HG03521 (cell line): ENCODE data around the gene INF2.

Experiments
- ATAC-seq: cut with Tn5 transposase; IDR thresholded peaks from one replicate; pipeline ENCODE4 v1.9.1; 2021; ENCODE audit warnings: mild to moderate bottlenecking, moderate library complexity; ENCODE audit not compliant: unreplicated experiment

The INF2 gene

DNA sequence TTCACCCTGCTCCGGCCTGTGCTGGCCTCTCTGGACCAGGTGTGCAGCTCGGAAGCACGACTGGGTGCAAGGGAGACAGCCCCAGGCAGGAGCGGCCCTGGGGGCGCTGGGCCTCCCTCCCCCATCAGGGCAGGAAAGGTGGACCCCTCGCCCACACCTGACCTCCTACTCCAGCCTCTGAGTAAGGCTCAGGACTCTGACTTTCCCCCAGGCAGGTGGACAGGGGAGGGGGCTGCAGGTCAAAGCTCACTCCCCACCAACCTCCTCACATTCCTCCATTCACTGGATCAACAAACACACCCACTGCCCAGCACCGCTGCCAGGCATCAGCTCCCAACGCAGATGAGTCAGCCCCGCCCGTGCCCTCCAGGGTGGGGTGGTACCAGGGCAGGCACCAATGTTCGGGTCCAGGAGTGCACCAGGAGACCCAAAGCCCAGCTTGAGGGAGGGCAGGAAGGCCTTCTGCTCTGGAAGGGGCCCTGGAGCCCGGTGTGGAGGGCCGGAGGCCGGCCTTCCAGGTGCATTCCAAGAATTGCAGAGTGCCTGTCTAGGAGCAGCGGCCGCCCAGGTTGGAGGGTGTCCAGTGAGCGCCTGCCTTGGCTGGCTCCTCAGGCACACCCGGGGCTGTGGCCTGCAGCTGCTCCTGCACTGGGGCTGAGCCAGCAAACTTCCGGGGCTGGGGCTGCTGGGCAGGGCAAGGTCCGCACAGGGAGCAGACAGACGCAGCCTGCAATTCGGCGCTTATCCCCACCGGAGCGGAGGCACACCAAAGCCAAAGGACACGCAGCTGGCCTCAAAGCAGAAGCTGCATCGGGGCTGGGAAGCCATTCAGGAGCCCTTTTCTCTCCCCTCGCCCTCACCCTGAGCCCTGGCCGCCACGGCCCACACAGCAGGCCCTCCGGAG lies 1.6 kb upstream of the INF2 start:
- ATAC-seq: no peak

DNA sequence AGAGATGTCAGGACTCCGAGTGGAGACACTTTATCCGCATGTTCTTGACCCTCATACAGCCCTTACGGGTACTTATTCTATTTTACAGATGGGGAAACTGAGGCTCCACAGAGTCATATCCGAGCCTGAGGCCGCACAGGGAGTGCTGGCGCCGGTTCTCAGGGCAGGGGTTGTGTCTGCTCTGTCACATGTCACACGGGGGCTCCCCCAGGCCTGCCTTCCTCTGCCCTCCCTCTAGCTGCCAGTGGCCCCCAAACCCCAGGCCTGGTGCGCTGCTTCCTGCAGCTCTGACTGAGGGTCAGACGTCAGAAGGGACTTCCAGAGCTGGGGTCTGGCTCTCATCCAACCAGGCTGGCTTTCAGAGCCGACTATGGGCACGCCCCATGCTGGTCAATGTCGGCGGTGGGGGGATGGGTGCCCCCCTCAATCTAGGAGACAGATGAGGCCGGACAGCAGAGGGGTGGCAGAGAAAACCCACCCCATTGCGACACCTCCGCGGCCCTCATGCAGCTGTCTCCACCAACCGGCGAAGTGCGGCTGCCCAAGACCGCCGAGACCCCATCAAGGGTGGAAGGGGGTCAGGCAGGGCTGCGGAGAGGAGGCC lies 811 bp upstream of the INF2 start:
- no peak for ATAC-seq

DNA sequence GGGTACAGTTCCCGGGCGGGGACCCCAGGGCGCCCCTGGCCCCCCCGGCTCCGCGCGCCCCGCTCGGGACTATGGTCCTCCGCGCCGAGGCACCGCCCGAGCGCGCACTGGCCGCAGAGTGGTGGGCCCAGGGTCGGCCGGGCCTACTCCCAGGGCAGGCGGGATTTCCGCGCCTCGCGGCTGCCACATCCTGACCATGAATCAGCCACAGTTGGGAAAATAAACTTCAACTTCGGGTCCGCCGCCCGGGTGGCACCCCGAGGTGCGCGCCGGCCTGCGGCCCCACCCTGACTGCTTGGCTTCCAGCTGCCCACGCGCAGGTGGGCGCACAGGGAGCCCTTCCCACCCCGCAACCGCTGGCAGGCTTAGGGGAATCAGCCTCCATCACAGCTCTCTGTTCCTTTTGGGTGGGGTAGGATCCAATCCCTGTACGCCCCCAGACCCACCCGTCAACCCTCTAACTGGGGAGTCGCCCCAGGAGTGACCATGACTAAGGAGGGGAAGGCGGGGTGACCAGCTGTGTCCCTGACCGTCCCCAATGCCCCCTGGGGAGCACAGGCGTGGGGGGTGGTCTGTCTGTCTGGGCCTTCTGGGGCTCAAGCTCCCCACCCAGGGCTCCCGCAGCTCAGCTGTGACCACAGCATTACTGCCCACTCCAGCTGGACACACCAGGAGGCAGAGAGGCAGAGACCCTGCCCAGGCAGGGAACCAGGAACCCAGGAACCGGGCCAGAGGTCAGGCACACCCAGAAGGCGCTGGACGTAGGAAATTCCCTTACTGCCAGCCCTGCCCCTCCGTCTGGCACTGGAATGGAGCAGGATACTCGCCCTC lies 678 bp downstream of the INF2 start:
- no peak for ATAC-seq

DNA sequence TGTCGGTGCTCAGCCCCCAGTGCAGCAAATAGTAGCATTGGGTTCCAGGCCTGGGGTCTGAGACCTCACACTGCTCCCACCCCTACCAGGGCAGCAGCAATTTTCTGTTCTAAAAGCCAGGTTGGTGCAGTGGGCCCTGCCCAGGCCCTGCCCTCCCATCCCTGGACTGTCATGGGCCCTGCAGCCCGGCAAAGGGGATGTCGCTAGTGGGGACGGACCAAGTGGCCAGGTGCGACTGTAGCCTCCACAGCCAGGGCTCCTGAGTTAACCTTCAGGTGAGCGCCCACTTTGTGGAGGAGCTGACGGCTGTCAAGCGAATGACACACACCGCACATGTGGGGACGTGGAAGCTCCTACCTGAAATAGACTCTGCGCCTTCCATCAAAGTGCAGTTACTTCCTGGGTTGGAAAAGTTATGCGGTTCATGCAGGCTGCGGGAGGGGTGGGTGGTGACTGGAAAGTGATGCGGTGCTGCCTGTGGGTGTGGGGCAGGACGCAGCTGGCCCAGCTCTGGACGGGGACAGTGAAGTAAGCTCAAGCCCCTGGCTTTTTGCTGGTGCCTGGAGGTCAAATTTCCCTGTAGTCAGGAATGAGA lies 1.5 kb downstream of the INF2 start:
- ATAC-seq: no peak

DNA sequence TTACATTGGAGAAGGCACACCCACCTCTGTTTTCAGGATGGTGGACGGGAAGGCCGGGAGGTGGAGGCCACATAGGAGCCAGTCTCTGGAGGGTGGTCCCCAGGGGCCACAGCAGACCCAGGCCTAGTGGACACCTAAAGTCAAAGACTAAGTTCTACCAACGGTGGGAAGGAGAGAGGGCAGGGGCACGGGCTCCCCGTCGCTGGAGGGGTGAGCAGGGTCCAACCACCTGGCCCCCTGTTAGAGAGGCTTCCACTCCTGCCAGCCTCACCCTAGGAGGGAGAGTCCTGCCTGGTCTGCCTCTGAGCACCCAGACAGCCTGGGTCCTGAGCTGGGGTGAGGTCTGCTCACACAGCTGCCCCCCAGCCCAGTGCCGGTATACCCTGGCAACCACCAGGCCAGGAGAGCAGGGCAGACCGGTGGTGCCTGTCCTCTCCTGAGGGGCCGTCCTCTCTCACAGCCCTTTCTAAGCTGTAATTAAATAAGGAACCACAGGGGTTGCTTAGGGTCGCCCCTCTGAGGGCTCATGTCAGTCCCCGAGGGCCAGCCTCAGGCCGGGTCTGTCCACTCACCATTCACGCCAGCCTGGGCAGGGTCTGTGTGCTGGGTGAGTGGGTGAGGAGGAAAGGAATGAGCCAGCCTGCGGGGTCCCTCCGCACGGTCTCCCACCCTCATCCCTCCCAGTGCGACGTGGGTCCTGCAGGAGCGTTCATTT lies 2.3 kb downstream of the INF2 start:
- no peak for ATAC-seq

DNA sequence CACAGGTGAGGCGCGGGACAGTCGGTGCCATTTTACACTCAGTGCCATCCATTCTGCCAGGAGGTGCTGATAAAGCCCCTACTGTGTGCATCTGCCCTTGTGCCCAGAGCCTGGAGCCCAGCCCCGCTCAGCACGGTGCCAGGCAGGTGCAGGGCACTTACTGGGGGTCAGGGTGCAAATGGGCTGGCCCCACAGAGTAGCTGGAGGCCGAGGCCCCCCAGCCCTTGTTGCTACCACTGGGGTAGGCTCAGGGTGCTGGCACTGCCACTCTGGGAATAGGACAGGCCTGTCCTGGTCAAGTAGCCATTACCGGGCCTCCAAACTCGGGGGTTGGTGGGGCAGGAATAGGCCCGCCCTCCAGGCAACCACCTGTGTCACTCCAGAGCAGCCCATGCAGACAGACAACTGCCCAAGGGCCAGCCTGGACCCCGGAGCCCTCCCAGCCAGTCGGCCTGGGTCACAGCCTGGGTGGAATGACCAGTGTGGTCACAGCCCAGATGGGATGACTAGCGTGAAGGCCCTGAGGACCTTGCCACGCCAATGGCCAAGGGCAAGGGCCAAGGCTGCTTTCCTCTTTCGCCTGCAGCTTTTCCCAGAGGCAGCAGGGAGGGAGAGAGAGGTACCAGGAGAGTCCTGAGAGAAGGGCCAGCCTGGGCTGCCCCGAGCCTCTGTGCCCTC lies 3.0 kb downstream of the INF2 start:
- no peak for ATAC-seq

DNA sequence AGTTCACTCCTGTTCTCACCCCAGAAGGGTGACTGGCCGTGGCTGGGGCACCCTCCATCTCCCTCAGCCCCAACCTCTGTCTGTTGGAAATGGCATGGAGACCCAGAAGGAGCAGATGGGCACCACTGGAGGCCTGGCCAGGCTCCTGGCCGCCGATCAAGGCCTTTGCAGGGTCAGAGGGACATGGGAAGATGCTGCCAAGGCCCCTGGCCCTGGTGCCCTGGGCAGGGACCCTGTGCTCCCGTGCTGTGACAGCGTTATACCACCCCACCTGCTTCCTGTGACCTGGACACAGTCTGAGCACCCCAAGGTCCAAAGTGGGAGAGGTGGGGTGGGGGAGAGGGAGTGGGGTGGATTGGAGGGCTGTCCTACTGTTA lies 3.5 kb downstream of the INF2 start:
- ATAC-seq: no peak

DNA sequence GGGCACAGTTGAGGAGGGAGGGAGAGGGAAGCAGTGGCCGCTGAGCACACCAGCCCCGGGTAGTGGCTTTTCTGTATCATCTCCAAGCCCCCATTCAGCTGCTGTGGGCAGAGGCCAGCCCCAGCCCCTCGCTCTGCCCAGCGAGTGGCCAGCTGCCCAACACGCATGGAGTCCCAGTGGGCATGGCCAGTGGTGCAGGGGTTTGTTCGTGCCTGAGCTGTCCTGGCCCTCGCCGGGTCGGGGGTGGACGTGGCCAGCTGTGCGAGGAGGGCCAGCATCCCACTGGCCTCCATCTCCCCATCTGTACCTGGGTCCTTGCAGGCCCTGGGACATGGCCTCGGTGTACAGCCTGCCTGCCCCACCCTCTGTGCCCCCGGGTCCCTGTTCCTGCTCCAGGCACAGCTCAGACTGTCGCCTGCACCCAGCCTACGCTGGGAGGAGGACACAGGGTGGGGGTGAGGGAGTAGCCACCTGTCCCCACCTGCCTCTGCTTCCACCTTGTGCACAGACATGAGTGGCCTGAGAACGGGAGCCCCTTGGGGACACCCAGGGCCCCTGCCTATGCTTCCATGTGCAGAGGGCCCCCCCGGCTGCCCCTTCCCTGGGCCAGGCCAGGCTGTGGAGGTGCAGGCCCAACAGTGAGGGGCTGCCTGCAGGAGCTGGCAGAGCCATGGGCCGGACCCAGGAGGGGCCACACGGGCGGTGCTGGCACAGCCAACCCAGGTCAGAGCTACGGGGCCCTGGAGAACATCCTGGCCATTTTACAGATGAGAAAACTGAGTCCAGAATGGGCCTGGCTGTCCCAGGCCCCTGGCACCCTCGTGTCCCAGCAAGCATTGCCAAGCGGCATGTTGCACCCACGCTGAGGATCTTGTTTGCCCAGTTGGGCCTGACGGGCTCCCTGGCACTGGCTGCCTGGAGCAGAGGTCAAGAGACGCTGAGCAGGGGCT lies 4.3 kb downstream of the INF2 start:
- no peak for ATAC-seq

DNA sequence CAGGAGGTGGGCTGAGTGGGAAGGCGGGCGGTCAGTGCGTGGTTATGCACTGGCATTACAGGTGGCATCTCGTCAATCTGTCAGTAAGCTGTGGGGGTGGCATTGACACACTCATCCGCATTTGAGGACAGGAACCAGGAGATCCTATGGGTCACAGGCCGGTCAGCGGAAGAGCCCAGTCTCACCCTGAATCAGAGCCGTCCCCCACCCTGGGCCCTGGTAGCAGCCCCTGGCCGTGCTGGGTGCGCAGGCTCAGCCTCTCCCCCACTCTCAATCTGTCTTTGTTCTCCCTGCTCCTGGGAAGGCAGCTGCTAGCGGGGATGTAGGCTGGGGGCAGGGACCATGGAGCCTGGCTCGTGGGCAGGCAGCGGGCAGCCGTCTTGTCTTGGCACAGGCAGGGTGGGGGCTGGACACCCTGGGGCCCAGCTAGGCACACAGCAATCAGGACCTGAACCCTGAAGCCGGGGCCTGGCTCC lies 5.1 kb downstream of the INF2 start:
- ATAC-seq: no peak

DNA sequence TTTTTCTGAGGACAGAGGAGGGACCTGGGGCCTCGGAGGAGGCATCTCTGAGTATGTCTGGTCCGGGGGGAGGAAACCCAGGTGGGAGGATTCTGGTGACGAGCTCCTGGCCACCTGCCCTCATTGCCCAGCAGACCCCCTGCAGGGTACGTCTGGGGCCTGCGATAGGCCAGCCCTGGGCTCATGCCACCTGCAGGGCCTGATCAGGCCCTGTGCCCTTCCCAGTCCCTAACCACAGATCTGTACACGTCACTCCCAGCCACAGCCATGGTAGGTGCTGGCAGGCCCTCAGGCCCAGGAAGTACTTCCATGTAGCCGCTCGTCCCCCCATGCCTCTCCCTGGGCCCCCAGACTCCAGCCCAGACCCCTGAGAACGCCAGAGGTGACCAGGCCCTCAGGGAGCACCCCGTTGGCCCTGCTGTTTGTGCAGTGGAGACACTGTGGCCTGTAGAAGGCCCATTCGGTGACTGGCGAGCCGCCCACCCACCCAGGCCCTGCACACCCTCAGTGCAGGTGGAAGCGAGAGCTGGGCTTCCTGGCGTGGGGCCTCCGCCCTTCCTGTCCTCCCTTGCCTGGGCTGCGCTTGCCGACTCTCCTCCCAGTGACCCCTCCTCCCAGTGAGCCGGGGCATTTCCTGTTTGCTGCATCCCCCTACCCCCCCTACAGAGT lies 5.7 kb downstream of the INF2 start:
- ATAC-seq: no peak

DNA sequence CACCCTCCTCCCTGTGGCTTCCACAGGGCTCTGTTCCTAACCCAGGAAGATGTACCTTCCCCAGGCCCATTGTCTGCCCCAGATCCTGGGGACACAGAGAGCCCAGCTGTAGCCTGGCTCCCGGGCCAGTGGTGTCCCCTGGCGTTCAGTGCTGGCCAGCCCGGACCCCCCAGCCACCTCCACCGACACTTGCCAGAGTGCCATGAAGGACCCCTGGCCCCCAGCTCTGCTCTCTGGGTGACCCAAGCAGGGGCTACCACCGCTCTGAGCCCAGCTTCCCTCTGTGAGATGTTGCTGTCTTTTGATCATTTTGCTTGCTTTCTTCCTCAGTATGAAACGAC lies 6.2 kb downstream of the INF2 start:
- ATAC-seq: no peak

DNA sequence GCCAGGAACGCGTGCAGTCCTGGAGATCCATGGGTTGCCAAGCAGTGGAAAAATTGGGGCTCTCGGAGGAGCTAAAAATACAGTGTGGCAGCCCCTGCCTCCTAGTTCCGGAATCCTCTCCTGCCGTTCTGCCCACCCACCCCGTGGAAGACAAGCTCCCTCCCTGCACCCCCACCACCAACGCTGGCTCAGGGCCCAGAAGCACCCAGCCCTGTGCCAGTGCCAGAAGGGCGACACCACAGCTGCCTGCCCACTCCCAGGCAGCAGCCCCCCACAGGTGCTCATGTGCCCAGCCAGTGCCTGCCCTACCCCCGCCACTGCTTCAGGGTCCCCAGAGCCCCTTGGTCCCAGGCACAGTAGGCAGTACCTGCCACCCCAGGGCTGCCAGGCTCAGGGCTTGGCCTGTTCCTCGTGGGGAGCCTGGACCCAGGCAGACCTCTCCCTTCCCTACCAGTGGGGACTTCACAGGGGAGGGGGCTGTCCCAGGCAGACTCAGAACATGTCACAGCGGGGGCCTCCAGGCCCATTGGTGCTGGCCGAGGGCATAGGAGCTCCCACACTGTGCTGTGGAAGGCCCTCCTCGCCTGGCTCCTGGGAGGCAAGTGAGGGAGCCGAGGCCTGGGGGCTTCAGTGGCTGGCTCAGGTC lies 7.4 kb downstream of the INF2 start:
- no peak for ATAC-seq

DNA sequence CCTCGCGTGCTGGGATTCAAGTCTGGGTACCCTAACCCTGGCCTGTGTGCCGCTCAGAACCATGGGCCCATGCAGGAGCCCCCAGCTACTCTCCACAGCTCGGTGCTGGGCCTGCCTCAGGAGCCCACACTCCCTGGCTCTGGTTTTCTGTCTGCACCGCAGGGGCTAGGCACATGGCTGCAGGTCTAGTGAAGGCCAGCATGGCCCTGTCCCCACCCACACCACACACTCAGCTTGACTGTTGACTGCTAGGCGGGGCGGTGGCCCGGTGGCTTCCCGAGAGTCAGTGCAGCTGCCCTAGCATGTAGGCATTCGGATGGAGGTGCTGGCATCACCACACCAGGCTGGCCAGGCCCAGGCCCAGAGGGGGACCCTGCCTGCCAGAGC lies 7.9 kb downstream of the INF2 start:
- ATAC-seq: no peak

DNA sequence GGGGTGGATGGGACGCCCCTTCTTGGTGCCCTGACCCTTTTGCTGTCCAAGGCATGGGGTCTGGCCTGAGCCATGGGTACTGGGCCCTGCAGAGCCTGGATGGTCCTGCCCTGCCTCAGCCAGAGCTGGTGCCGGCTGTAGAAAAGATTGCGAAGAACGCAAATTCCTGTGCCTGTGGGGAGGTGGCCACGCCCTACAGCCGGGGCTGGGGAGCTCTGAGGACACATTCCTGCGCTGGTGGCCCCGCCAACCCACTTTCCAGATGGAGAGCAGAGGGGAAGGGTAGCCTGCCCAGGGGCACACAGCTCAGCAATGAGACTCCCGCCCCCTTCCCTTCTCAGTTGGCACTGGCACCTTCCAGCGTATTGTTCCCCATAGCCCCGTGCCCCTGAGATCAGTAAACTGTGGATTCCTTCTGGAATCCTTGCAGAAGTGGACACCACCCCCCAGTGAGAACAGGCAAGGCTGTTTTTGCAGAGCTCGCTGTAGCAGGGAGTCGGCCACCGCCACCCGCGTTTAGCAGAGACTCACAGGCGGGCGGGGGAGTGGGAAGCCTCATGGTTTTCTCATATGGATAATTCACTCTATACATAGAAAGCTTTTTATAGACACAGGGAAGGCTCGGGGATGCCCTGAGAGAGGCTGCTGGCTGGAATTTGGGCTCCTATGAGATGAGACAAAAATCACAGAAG lies 8.6 kb downstream of the INF2 start:
- ATAC-seq: no peak

DNA sequence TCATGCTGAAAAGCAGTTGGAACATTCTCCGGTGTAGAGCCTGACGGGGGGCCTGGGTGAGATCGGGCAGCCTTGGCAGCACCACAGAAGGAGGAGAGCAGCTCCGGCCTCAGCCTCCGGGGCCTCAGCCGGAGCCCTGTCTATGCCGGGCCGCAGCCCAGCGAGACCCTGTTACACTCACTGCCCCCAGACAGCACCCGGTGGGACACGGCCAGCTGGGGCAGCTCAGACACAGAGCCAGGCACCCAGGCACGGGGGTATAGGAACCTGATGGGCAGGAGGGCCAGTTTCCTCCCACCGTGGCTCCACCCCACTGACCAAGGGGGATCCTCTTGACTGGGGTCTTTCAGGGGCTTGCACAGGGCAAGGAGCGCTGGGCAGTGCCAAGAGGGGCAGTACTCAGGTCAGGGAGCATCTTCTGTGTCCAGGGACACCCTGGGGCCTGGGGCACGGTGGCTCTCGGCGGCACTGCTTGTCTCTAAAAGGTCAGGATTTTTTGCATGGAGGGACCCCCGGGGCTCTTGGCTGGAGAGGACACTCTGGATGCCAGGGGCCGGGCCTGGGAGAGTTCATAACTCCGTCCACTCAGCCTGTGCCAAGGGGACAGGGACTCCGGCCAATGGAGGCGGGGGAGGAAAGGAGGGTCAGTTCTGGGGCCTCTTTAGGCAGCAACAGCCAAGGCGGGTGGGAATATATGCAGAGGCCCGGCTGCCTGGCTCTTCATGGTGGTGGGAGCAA lies 9.4 kb downstream of the INF2 start:
- no peak for ATAC-seq

DNA sequence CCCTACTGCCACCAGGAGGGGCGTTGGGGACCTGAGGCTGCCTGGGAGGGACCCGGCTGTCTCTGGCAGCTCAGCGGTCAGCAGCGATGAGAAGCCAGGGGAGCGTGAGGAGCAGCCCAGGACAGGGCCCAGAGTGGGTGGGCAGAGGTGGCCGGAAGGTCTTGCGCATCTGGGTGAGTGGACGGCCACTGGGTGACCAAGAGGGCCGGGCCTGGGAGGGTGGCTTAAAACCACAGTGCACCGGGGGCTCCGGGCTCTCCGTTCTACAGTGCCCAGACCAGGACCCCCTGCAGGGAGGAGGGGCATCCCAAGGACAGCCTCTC lies 10.0 kb downstream of the INF2 start:
- no peak for ATAC-seq

DNA sequence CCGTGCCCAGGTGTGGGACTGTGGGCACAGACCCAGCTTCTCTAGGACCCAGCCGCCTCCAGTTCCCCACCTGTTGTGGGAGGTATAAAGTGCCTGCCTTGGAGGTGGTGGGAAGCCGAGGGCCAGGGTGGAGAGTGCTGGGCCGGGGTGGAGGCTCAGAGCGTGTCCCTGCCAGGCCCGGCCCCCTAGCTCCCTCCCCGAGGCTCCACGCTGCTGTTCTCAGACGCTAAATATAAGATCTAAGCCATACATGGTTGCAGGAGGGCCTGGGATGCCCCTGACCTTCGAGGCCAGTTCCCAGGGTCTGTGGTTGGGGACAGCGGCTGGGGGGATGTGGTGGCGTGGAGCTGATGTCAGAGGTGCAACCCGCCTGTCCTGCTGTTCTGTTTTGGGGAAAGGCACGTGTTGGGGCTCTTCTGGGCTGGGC lies 10.8 kb downstream of the INF2 start:
- no peak for ATAC-seq
